ENCODE measurements around the gene RBM20.

- no peak for TF ChIP-seq CTCF (IDR thresholded peaks at IDR 0.05; ENCODE audit: insufficient read depth, low read length)
- TF ChIP-seq POLR2AphosphoS5 (IDR thresholded peaks at IDR 0.05; ENCODE audit: low read depth) = no peak
Observed at GRCh38 chr10:110725801-110726630, 81.9 kb downstream of the RBM20 start.
